ENCODE measurements around the gene TMEM131L.
"Not testable (repeated sequence)": the region's sequence is repeated elsewhere in the genome, so short reads cannot be mapped to it uniquely, and the experiment has no call there.

The TMEM131L gene

GRCh38 chr4:153449338-153449737 lies 16.8 kb upstream of the TMEM131L start:
- Histone ChIP-seq H3K4me3 (ENCODE audit: low read length) (no peak overlapping the region), H3K27me3 (ENCODE audit: control insufficient read depth, insufficient read depth, low read length) (no peaks in the 10 kb centered on the region), H3K4me2 (ENCODE audit: low read length) (no peak overlapping the region), H3K9me3 (replicated peaks; ENCODE audit: low read length) (no peaks in the 10 kb centered on the region), H3K4me1 (ENCODE audit: control insufficient read depth, insufficient read depth, low read length) (peaks cover 23% of the 10 kb centered on the region), H3K9ac (ENCODE audit: low read depth, low read length) (no peak overlapping the region), H3K36me3 (ENCODE audit: insufficient read depth, low read length) (no peaks in the 10 kb centered on the region)

GRCh38 chr4:153450544-153450917 lies 15.6 kb upstream of the TMEM131L start:
- Histone ChIP-seq H3K9ac (ENCODE audit: low read depth, low read length) (no peak overlapping the region), H3K4me1 (ENCODE audit: control insufficient read depth, insufficient read depth, low read length) (peaks cover 23% of the 10 kb centered on the region), H3K4me3 (ENCODE audit: low read length) (no peak overlapping the region), H3K27me3 (ENCODE audit: control insufficient read depth, insufficient read depth, low read length) (no peaks in the 10 kb centered on the region), H3K4me2 (ENCODE audit: low read length) (no peak overlapping the region), H3K9me3 (replicated peaks; ENCODE audit: low read length) (no peaks in the 10 kb centered on the region), H3K36me3 (ENCODE audit: insufficient read depth, low read length) (no peaks in the 10 kb centered on the region)

GRCh38 chr4:153451145-153451544 lies 15.0 kb upstream of the TMEM131L start:
- not testable (repeated sequence) for H3K27me3 ChIP-seq (ENCODE audit: control insufficient read depth, insufficient read depth, low read length); H3K36me3 ChIP-seq (ENCODE audit: insufficient read depth, low read length); H3K9me3 ChIP-seq (replicated peaks; ENCODE audit: low read length); H3K9ac ChIP-seq (ENCODE audit: low read depth, low read length); H3K4me2 ChIP-seq (ENCODE audit: low read length); H3K4me3 ChIP-seq (ENCODE audit: low read length)
- peaks cover 23% of the 10 kb centered on the region for H3K4me1 ChIP-seq (ENCODE audit: control insufficient read depth, insufficient read depth, low read length)

GRCh38 chr4:153451911-153452657 lies 14.1 kb upstream of the TMEM131L start:
- no peaks in the 10 kb centered on the region for H3K36me3 ChIP-seq (ENCODE audit: insufficient read depth, low read length)

GRCh38 chr4:153452658-153453378 lies 13.3 kb upstream of the TMEM131L start:
- Histone ChIP-seq H3K4me2 (ENCODE audit: low read length) (no peak overlapping the region), H3K27me3 (ENCODE audit: control insufficient read depth, insufficient read depth, low read length) (no peaks in the 10 kb centered on the region), H3K4me1 (ENCODE audit: control insufficient read depth, insufficient read depth, low read length) (peaks cover 16% of the 10 kb centered on the region), H3K9me3 (replicated peaks; ENCODE audit: low read length) (no peaks in the 10 kb centered on the region), H3K4me3 (ENCODE audit: low read length) (no peak overlapping the region), H3K36me3 (ENCODE audit: insufficient read depth, low read length) (no peaks in the 10 kb centered on the region), H3K9ac (ENCODE audit: low read depth, low read length) (no peak overlapping the region)

More at GRCh38 chr4:153451911-153452657, 14.1 kb upstream of the TMEM131L start:
- H3K4me2 ChIP-seq (ENCODE audit: low read length): no peak overlapping the region
- no peak overlapping the region for H3K4me3 ChIP-seq (ENCODE audit: low read length)
- H3K9me3 ChIP-seq (replicated peaks; ENCODE audit: low read length): no peaks in the 10 kb centered on the region
- H3K9ac ChIP-seq (ENCODE audit: low read depth, low read length): no peak overlapping the region
- H3K4me1 ChIP-seq (ENCODE audit: control insufficient read depth, insufficient read depth, low read length): peaks cover 23% of the 10 kb centered on the region
- H3K27me3 ChIP-seq (ENCODE audit: control insufficient read depth, insufficient read depth, low read length): no peaks in the 10 kb centered on the region

GRCh38 chr4:153453402-153453801 lies 12.8 kb upstream of the TMEM131L start:
- no peaks in the 10 kb centered on the region for H3K27me3 ChIP-seq (ENCODE audit: control insufficient read depth, insufficient read depth, low read length)
- no peak overlapping the region for H3K4me2 ChIP-seq (ENCODE audit: low read length)
- H3K9ac ChIP-seq (ENCODE audit: low read depth, low read length): no peak overlapping the region
- no peak overlapping the region for H3K4me3 ChIP-seq (ENCODE audit: low read length)
- H3K9me3 ChIP-seq (replicated peaks; ENCODE audit: low read length): no peaks in the 10 kb centered on the region
- H3K36me3 ChIP-seq (ENCODE audit: insufficient read depth, low read length): no peaks in the 10 kb centered on the region
- peaks cover 10% of the 10 kb centered on the region for H3K4me1 ChIP-seq (ENCODE audit: control insufficient read depth, insufficient read depth, low read length)

- Histone ChIP-seq H3K9me3 (replicated peaks; ENCODE audit: low read length) (no peaks in the 10 kb centered on the region), H3K27me3 (ENCODE audit: control insufficient read depth, insufficient read depth, low read length) (no peaks in the 10 kb centered on the region), H3K4me2 (ENCODE audit: low read length) (no peak overlapping the region), H3K9ac (ENCODE audit: low read depth, low read length) (no peak overlapping the region), H3K4me1 (ENCODE audit: control insufficient read depth, insufficient read depth, low read length) (peaks cover 2% of the 10 kb centered on the region), H3K36me3 (ENCODE audit: insufficient read depth, low read length) (no peaks in the 10 kb centered on the region), H3K4me3 (ENCODE audit: low read length) (no peak overlapping the region)
These were observed 7.2 kb upstream of the TMEM131L start for GRCh38 chr4:153458969-153459368.

GRCh38 chr4:153461549-153461948 lies 4.6 kb upstream of the TMEM131L start:
- not testable (repeated sequence) for H3K27me3 ChIP-seq (ENCODE audit: control insufficient read depth, insufficient read depth, low read length); H3K9me3 ChIP-seq (replicated peaks; ENCODE audit: low read length); H3K4me2 ChIP-seq (ENCODE audit: low read length); H3K4me3 ChIP-seq (ENCODE audit: low read length); H3K9ac ChIP-seq (ENCODE audit: low read depth, low read length); H3K36me3 ChIP-seq (ENCODE audit: insufficient read depth, low read length)
- H3K4me1 ChIP-seq (ENCODE audit: control insufficient read depth, insufficient read depth, low read length): peaks cover 12% of the 10 kb centered on the region

- no peak overlapping the region for H3K4me2 ChIP-seq (ENCODE audit: low read length)
- no peaks in the 10 kb centered on the region for H3K36me3 ChIP-seq (ENCODE audit: insufficient read depth, low read length)
- H3K4me1 ChIP-seq (ENCODE audit: control insufficient read depth, insufficient read depth, low read length): peaks cover 31% of the 10 kb centered on the region
- no peak overlapping the region for H3K9ac ChIP-seq (ENCODE audit: low read depth, low read length)
- no peaks in the 10 kb centered on the region for H3K9me3 ChIP-seq (replicated peaks; ENCODE audit: low read length)
- H3K27me3 ChIP-seq (ENCODE audit: control insufficient read depth, insufficient read depth, low read length): no peaks in the 10 kb centered on the region
- H3K4me3 ChIP-seq (ENCODE audit: low read length): no peak overlapping the region
These were observed 2.1 kb upstream of the TMEM131L start for GRCh38 chr4:153464068-153464467.

GRCh38 chr4:153465140-153465539 lies 1.0 kb upstream of the TMEM131L start:
- Histone ChIP-seq H3K27me3 (ENCODE audit: control insufficient read depth, insufficient read depth, low read length) (no peaks in the 10 kb centered on the region), H3K9me3 (replicated peaks; ENCODE audit: low read length) (no peaks in the 10 kb centered on the region), H3K36me3 (ENCODE audit: insufficient read depth, low read length) (no peaks in the 10 kb centered on the region), H3K4me1 (ENCODE audit: control insufficient read depth, insufficient read depth, low read length) (peaks cover 33% of the 10 kb centered on the region), H3K4me2 (ENCODE audit: low read length) (peak overlapping the region; percentile 95), H3K9ac (ENCODE audit: low read depth, low read length) (peak overlapping the region; percentile 80), H3K4me3 (ENCODE audit: low read length) (peak overlapping the region; percentile 95)

- Histone ChIP-seq H3K4me3 (ENCODE audit: low read length) (peak overlapping the region; percentile 95), H3K9me3 (replicated peaks; ENCODE audit: low read length) (no peaks in the 10 kb centered on the region)
These were observed 512 bp upstream of the TMEM131L start for GRCh38 chr4:153465615-153466080.

More at GRCh38 chr4:153465615-153466080, 512 bp upstream of the TMEM131L start:
- H3K4me2 ChIP-seq (ENCODE audit: low read length): peak overlapping the region; percentile 95
- peaks cover 33% of the 10 kb centered on the region for H3K4me1 ChIP-seq (ENCODE audit: control insufficient read depth, insufficient read depth, low read length)
- no peaks in the 10 kb centered on the region for H3K36me3 ChIP-seq (ENCODE audit: insufficient read depth, low read length)
- H3K9ac ChIP-seq (ENCODE audit: low read depth, low read length): peak overlapping the region; percentile 80
- no peaks in the 10 kb centered on the region for H3K27me3 ChIP-seq (ENCODE audit: control insufficient read depth, insufficient read depth, low read length)

Data from skeletal muscle satellite cell (primary cell).